AG04450 (cell line): ENCODE results near the gene TRMT1. TPM values are rescaled to one million over a fixed set of nuclear protein-coding genes. Genes with fewer than 3 reads are reported as not detected.

ENCODE experiments used
- CTCF ChIA-PET: fragments of 300-600, 350-600 bp; formaldehyde crosslinking; extraction: SDS; loops from one replicate; lab custom pipeline; 2022; ENCODE audit warnings: antibody characterized with exemption, inconsistent platforms; lab: Charles Lee
- POLR2A ChIA-PET: fragments of 350-600 bp; formaldehyde crosslinking; extraction: SDS; loops from one replicate; lab custom pipeline; 2021; ENCODE audit warnings: antibody characterized with exemption, inconsistent platforms; lab: Yijun Ruan, JAX
- DNase-seq: peaks from one replicate; pipeline ENCODE4 v3.0.0-alpha.2; 2011; ENCODE audit warnings: low read depth, low spot score
- H3K27ac ChIP-seq: one replicate; pipeline ENCODE4 v1.5.1; 2012; ENCODE audit warnings: low read depth, low read length, control low read depth
- H3K27me3 ChIP-seq: one replicate; pipeline ENCODE4 v1.6.0; 2012; ENCODE audit warnings: low read length; ENCODE audit not compliant: control insufficient read depth, insufficient read depth
- H3K4me3 ChIP-seq: 2 replicates; pipeline ENCODE4 v1.5.1; 2011; ENCODE audit warnings: mild to moderate bottlenecking, low read depth, low read length, control low read depth
- H3K9me3 ChIP-seq: 2 replicates; pipeline ENCODE4 v1.5.1; 2012; ENCODE audit warnings: low read length; ENCODE audit not compliant: control insufficient read depth, insufficient read depth
- CTCF ChIP-seq: IDR thresholded peaks from 2 replicates; pipeline ENCODE4 v1.5.1; 2011; ENCODE audit warnings: low read depth, low read length, control low read depth, inconsistent platforms
- polyA plus RNA-seq: library from polyadenylated mRNA; depleted of rRNA; stranded (reverse); fragments of >200 nt; gene quantifications from 2 replicates; pipeline ENCODE4 v1.2.3, GENCODE V29; 2011

TRMT1 gene
- polyA plus RNA-seq, 1 experiment: 17.3 TPM

- Histone ChIP-seq H3K27ac (no peak overlapping the region), H3K4me3 (no peak overlapping the region), H3K27me3 (no peaks in the 10 kb centered on the region), H3K9me3 (no peaks in the 10 kb centered on the region)
- DNase-seq: no peak
- ChIA-PET POLR2A (interaction anchor here (0.6 kb wide), 1 partner anchor 56 kb away, joined by 4 read pairs; no protein-coding TSS in a partner anchor), CTCF (interaction anchor here (0.6 to 1.5 kb wide), 4 partner anchors 30 to 99 kb away, joined by 3 to 14 read pairs (median 5); no protein-coding TSS in a partner anchor)
- no peak for TF ChIP-seq CTCF
Measured at GRCh38 chr19:13064092-13064489, 52.4 kb downstream of the TRMT1 start.

GRCh38 chr19:13063461-13064091, 53.0 kb downstream of the TRMT1 start:
- no peaks in the 10 kb centered on the region for H3K27me3 ChIP-seq
- no peak for TF ChIP-seq CTCF
- H3K27ac ChIP-seq: peak overlapping the region; percentile 21
- DNase-seq: no peak
- ChIA-PET CTCF (interaction anchor here (0.6 to 1.5 kb wide), 3 partner anchors 31 to 98 kb away, joined by 4 to 14 read pairs (median 6); no protein-coding TSS in a partner anchor), POLR2A (no interaction called here)
- no peaks in the 10 kb centered on the region for H3K9me3 ChIP-seq
- no peak overlapping the region for H3K4me3 ChIP-seq

- ChIA-PET POLR2A (interaction anchor here (0.6 to 1.2 kb wide), 2 partner anchors 11 to 29 kb away, joined by 3 read pairs; no protein-coding TSS in a partner anchor), CTCF (interaction anchor here (0.9 to 6.0 kb wide), 18 partner anchors 8 to 97 kb away, joined by 3 to 86 read pairs (median 24); no protein-coding TSS in a partner anchor)
- DNase-seq: no peak
- Histone ChIP-seq H3K9me3 (no peaks in the 10 kb centered on the region), H3K4me3 (no peak overlapping the region), H3K27me3 (no peaks in the 10 kb centered on the region), H3K27ac (no peak overlapping the region)
- no peak for TF ChIP-seq CTCF
Measured at GRCh38 chr19:13062317-13062716, 54.2 kb downstream of the TRMT1 start.

GRCh38 chr19:13060964-13061927, 55.3 kb downstream of the TRMT1 start:
- Histone ChIP-seq H3K27ac (peak overlapping the region; percentile 61), H3K9me3 (no peaks in the 10 kb centered on the region), H3K4me3 (peak overlapping the region; percentile 36), H3K27me3 (no peaks in the 10 kb centered on the region)
- DNase-seq: no peak
- POLR2A ChIA-PET: interaction anchor here (0.8 to 1.6 kb wide), 7 partner anchors 9 to 77 kb away, joined by 3 to 11 read pairs (median 3); no protein-coding TSS in a partner anchor
- CTCF ChIA-PET: interaction anchor here (0.6 to 6.0 kb wide), 43 partner anchors 9 to 201 kb away, joined by 3 to 86 read pairs (median 7); partner anchors contain the start of gene DAND5
- TF ChIP-seq CTCF: peak; percentile 97
